Peyer's patch (tissue), 4 donors: ENCODE results near the gene MNS1.

ENCODE experiments used
- POLR2A ChIP-seq, 2 donors: fragments of 450-650 bp; IDR thresholded peaks; one replicate each; pipeline ENCODE4 v1.5.1; 2017; ENCODE audit warnings: antibody characterized with exemption in 2 of 2, mild to moderate bottlenecking in 2 of 2, moderate library complexity in 2 of 2
- TF ChIP-seq, protein P1 (sequence below), 6 experiments: fragments of 450-650 bp in 4 of 6; fragments of 200-600 bp in 2 of 6; sonication (generic) in 1 of 6; IDR thresholded peaks; one replicate each; pipeline ENCODE4 v1.5.1; 2017 to 2019; ENCODE audit warnings: antibody characterized with exemption in 6 of 6, mild to moderate bottlenecking in 3 of 6, moderate library complexity in 1 of 6

DNA sequence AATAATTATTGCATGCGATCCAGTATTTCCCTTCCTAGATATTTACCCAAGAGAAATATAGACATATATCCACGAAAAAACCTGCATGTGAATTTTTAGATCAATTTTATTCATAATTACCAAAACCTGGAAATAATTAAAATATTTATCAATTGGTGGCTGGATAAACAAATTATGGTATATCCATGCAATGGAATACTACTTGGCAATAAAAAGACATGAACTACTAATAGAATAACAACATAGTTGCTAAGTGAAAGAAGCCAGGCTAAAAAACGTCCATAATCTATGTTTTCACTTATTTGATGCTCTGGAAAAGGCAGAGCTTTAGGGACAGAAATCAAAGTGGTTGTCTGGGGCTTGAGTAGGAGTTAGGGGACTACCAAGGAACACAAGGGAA is 79.0 kb downstream of the MNS1 start:
- TF ChIP-seq, protein P1, sequence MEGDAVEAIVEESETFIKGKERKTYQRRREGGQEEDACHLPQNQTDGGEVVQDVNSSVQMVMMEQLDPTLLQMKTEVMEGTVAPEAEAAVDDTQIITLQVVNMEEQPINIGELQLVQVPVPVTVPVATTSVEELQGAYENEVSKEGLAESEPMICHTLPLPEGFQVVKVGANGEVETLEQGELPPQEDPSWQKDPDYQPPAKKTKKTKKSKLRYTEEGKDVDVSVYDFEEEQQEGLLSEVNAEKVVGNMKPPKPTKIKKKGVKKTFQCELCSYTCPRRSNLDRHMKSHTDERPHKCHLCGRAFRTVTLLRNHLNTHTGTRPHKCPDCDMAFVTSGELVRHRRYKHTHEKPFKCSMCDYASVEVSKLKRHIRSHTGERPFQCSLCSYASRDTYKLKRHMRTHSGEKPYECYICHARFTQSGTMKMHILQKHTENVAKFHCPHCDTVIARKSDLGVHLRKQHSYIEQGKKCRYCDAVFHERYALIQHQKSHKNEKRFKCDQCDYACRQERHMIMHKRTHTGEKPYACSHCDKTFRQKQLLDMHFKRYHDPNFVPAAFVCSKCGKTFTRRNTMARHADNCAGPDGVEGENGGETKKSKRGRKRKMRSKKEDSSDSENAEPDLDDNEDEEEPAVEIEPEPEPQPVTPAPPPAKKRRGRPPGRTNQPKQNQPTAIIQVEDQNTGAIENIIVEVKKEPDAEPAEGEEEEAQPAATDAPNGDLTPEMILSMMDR (IDR thresholded peaks at IDR 0.05), result no peak
- TF ChIP-seq POLR2A (IDR thresholded peaks at IDR 0.05), result no peak
